RWPE1 (cell line): ENCODE results near the gene SPATA21.

ENCODE experiments used
- CTCF ChIA-PET: fragments of 350-600 bp; sonication (Branson Sonifier 250); formaldehyde crosslinking; extraction: SDS; loops from one replicate; lab custom pipeline; 2021; lab: Yijun Ruan, JAX
- POLR2A ChIA-PET: fragments of 400-600 bp; formaldehyde crosslinking; extraction: SDS; loops from one replicate; lab custom pipeline; 2020; ENCODE audit warnings: antibody characterized with exemption; ENCODE audit not compliant: low non-redundant PET; lab: Yijun Ruan, JAX
- DNase-seq: peaks from one replicate; pipeline ENCODE4 v3.0.0; 2012; ENCODE audit warnings: low spot score
- H3K27ac ChIP-seq: fragments of 450-650 bp; 2 replicates; pipeline ENCODE4 v1.5.1; 2017
- TF ChIP-seq, protein P1 (sequence below): fragments of 450-650 bp; conservative IDR thresholded peaks from 2 replicates; pipeline ENCODE4 v1.5.1; 2017; ENCODE audit warnings: low read depth, mild to moderate bottlenecking

Gene SPATA21

DNA sequence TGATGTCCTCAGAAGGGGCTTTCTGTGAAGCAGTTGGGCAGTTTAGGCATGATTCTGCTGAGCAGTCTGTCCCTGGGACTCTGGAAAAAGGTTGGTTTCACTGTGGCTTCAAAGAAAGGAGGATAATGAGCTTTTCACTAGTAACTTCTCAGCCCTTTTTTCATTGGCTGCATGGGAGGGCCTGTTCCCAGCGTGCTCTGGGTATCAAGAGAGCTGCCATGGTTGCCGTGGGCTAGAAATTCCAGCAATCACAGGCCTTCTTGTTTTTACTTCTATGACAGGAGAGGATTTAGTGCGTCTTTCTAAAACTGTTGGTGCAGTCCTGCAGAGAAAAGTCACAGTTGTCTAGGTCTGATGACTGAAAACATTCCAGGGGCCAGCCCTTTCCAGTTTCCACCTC lies 63.0 kb downstream of the SPATA21 start:
- peak overlapping the region; percentile 69 for H3K27ac ChIP-seq
- ChIA-PET CTCF (interaction anchor here (0.6 to 1.1 kb wide), 3 partner anchors 12 to 346 kb away, joined by 3 to 5 read pairs (median 3); no protein-coding TSS in a partner anchor), POLR2A (no interaction called here)
- TF ChIP-seq, protein P1, sequence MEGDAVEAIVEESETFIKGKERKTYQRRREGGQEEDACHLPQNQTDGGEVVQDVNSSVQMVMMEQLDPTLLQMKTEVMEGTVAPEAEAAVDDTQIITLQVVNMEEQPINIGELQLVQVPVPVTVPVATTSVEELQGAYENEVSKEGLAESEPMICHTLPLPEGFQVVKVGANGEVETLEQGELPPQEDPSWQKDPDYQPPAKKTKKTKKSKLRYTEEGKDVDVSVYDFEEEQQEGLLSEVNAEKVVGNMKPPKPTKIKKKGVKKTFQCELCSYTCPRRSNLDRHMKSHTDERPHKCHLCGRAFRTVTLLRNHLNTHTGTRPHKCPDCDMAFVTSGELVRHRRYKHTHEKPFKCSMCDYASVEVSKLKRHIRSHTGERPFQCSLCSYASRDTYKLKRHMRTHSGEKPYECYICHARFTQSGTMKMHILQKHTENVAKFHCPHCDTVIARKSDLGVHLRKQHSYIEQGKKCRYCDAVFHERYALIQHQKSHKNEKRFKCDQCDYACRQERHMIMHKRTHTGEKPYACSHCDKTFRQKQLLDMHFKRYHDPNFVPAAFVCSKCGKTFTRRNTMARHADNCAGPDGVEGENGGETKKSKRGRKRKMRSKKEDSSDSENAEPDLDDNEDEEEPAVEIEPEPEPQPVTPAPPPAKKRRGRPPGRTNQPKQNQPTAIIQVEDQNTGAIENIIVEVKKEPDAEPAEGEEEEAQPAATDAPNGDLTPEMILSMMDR: no peak
- DNase-seq: no peak

GRCh38 chr1:16372535-16373285 lies 64.5 kb downstream of the SPATA21 start:
- TF ChIP-seq, protein P1: no peak
- ChIA-PET CTCF (no interaction called here), POLR2A (interaction anchor here (0.6 kb wide), 1 partner anchor 31 kb away, joined by 8 read pairs; no protein-coding TSS in a partner anchor)
- no peak for DNase-seq
- no peak overlapping the region; the same call in 1 of the 2 replicates for H3K27ac ChIP-seq

DNA sequence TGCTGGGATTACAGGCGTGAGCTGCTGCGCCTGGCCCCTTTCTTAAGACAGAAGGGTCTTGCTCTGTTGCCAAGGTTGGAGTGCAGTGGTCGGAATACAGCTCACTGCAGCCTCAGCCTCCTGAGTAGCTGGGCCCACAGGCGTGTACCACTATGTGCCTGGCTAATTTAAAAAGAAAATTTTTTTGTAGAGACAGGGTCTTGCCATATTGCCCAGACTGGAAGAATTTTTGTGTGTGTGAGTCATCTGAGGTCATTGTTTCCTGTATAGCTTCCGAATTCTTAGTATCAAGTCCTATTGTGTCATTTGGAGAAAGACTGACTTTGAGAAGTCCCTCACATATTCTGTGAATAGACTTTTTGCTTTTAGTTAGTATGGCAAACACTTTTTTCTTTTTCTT lies 65.5 kb downstream of the SPATA21 start:
- TF ChIP-seq, protein P1: no peak
- peak overlapping the region; percentile 65 for H3K27ac ChIP-seq
- ChIA-PET CTCF (interaction anchor here (0.6 to 0.7 kb wide), 2 partner anchors 134 to 217 kb away, joined by 5 to 7 read pairs; no protein-coding TSS in a partner anchor), POLR2A (no interaction called here)
- DNase-seq: no peak

GRCh38 chr1:16369821-16370220 lies 67.4 kb downstream of the SPATA21 start:
- no peak for DNase-seq
- TF ChIP-seq, protein P1: no peak
- CTCF ChIA-PET: no interaction called here

GRCh38 chr1:16367968-16368890 lies 69.0 kb downstream of the SPATA21 start:
- peak overlapping the region; percentile 94 for H3K27ac ChIP-seq
- CTCF ChIA-PET: interaction anchor here (0.6 to 0.7 kb wide), 2 partner anchors 18 to 49 kb away, joined by 3 to 5 read pairs; no protein-coding TSS in a partner anchor
- TF ChIP-seq, protein P1: no peak
- POLR2A ChIA-PET: no interaction called here
- peak; percentile 57 for DNase-seq

More at GRCh38 chr1:16369821-16370220, 67.4 kb downstream of the SPATA21 start:
- 0 out of 2 replicates have a peak overlapping the region, but pooled peaks have one; percentile 32 for H3K27ac ChIP-seq
- POLR2A ChIA-PET: interaction anchor here (0.6 kb wide), 1 partner anchor 556 kb away, joined by 3 read pairs; no protein-coding TSS in a partner anchor
